ENCODE measurements around the gene CCDC3. TPM values are rescaled to one million over a fixed set of nuclear protein-coding genes. Genes with fewer than 3 reads are reported as not detected.

The CCDC3 gene
- total RNA-seq: 23.1 and 64.4 TPM in 2 replicates

DNA sequence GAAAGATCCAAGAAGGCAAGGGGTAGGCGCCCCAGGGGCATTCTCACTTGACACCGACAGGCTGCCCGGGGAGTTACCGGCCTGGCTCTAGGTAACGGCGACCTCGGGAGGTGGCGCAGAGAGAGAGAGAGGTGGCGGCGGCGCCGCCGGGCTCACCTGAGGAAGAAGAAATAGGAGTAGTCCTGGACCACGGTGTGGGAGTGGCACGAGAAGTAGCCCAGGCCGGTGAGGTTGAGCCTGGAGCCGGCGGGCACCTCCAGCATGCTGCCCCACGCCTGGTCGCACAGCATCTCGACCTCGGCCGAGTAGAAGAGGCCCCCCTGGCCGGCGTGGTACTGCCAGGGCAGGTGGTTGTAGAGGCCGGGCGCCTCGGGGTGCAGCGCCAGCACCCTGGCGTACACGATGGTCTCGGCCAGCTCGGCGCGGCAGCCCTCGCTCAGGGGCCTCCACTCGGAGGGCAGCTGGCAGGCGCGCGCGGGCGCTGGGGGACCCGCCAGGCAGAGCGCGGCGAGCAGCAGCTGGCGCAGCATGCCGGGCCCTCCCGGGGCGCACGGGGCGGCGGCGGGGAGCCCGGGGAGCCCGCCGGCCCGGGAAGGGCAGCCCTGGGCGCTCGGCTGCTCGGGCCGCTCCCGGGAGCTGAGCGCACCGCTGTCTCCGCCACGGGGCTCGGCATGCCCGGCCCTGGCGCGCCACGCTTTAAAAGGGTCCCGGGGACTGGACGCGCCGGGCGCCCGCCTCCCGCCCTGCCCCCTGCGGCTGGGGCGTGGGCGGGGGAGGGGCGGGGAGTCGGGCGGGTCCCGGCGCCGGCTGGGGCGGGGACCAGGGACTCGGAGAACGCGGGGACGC is at the start of gene CCDC3:
Gene CCDC3, minus strand, starts transcription at position 673 of the 846 bp plus-strand sequence. Its CDS starts 143 bp downstream, at position 530.

Other genes starting within 250 kb of the CCDC3 start
- gene OPTN, start 98.5 kb upstream of the CCDC3 start, total RNA-seq: 107 and 108 TPM in 2 replicates
- 2.0 and 2.5 TPM in 2 replicates for gene MCM10, start 159.8 kb upstream of the CCDC3 start, total RNA-seq
- not detected in 2 replicates for gene UCMA, start 232.7 kb upstream of the CCDC3 start, total RNA-seq

Measured in smooth muscle cell of the pulmonary artery (primary cell).